WTC11 (cell line): ENCODE data around the gene ZNF366. TPM values are rescaled to one million over a fixed set of nuclear protein-coding genes. Genes with fewer than 3 reads are reported as not detected.

Experiments used
- ATAC-seq: fragments of 200-7000 bp; cut with Tn5 transposase; 2 replicates; pipeline ENCODE4 v1.10.0; 2021; ENCODE audit warnings: mild to moderate bottlenecking, moderate library complexity
- CTCF ChIA-PET: fragments of 300-600 bp; sonication (Branson Sonifier 250); formaldehyde crosslinking; loops from one replicate; lab custom pipeline; 2021; ENCODE audit warnings: antibody characterized with exemption; lab: Charles Lee
- POLR2A ChIA-PET: fragments of 350-600 bp; sonication (Branson Sonifier 250); formaldehyde crosslinking; loops from one replicate; lab custom pipeline; 2021; ENCODE audit warnings: antibody characterized with exemption; lab: Charles Lee
- DNase-seq: peaks from one replicate; pipeline ENCODE4 v3.0.0; 2021; ENCODE audit warnings: low spot score
- H3K27ac Mint-ChIP-seq: 2 replicates; pipeline ENCODE4 v1.8.0; 2021; ENCODE audit warnings: mixed read lengths
- H3K27me3 Mint-ChIP-seq: 2 replicates; pipeline ENCODE4 v1.8.0; 2021; ENCODE audit warnings: low read depth, mild to moderate bottlenecking, moderate library complexity, mixed read lengths
- H3K36me3 Mint-ChIP-seq: 2 replicates; pipeline ENCODE4 v1.8.0; 2021; ENCODE audit warnings: mixed read lengths
- H3K4me1 Mint-ChIP-seq: 2 replicates; pipeline ENCODE4 v1.8.0; 2022; ENCODE audit warnings: mixed read lengths
- H3K4me3 Mint-ChIP-seq: 2 replicates; pipeline ENCODE4 v1.8.0; 2021; ENCODE audit warnings: mild to moderate bottlenecking, moderate library complexity, mixed read lengths
- H3K9me3 Mint-ChIP-seq: 2 replicates; pipeline ENCODE4 v1.8.0; 2021; ENCODE audit warnings: mixed read lengths
- ATF1 ChIP-seq: sonication (generic); formaldehyde crosslinking; IDR thresholded peaks from 2 replicates; pipeline ENCODE4 v1.8.1; 2023; ENCODE audit warnings: mild to moderate bottlenecking, moderate library complexity, missing genetic modification reagents
- CREM ChIP-seq: sonication (generic); formaldehyde crosslinking; IDR thresholded peaks from 2 replicates; pipeline ENCODE4 v1.8.1; 2022; ENCODE audit warnings: mild to moderate bottlenecking, missing genetic modification reagents, moderate library complexity
- MYBL2 ChIP-seq: sonication (generic); formaldehyde crosslinking; IDR thresholded peaks from 2 replicates; pipeline ENCODE4 v1.8.1; 2023; ENCODE audit warnings: mild to moderate bottlenecking, moderate library complexity, missing genetic modification reagents
- NR3C1 ChIP-seq: sonication (generic); formaldehyde crosslinking; conservative IDR thresholded peaks from 2 replicates; pipeline ENCODE4 v1.8.1; 2023; ENCODE audit warnings: low read depth, mild to moderate bottlenecking, missing genetic modification reagents
- SMAD4 ChIP-seq: sonication (generic); formaldehyde crosslinking; IDR thresholded peaks from 2 replicates; pipeline ENCODE4 v1.8.0; 2022; ENCODE audit warnings: mild to moderate bottlenecking, missing genetic modification reagents
- ZBTB21 ChIP-seq: sonication (generic); formaldehyde crosslinking; IDR thresholded peaks from 2 replicates; pipeline ENCODE4 v1.8.1; 2023; ENCODE audit warnings: mild to moderate bottlenecking, missing genetic modification reagents, borderline replicate concordance
- ZNF121 ChIP-seq: sonication (generic); formaldehyde crosslinking; IDR thresholded peaks from 2 replicates; pipeline ENCODE4 v1.8.0; 2023; ENCODE audit warnings: missing genetic modification reagents
- ZNF219 ChIP-seq: sonication (generic); formaldehyde crosslinking; IDR thresholded peaks from 2 replicates; pipeline ENCODE4 v1.8.0; 2023; ENCODE audit warnings: missing genetic modification reagents, mild to moderate bottlenecking, borderline replicate concordance
- ZNF263 ChIP-seq: sonication (generic); formaldehyde crosslinking; IDR thresholded peaks from 2 replicates; pipeline ENCODE4 v1.8.1; 2022; ENCODE audit warnings: low read depth, mild to moderate bottlenecking, moderate library complexity, missing genetic modification reagents
- ZNF416 ChIP-seq: fragments of 250-450 bp; sonication (Bioruptor Pico); IDR thresholded peaks from 2 replicates; pipeline ENCODE4 v1.9.0; 2021; ENCODE audit warnings: mild to moderate bottlenecking, inconsistent platforms
- ZNF423 ChIP-seq: fragments of 250-450 bp; sonication (Bioruptor Pico); IDR thresholded peaks from 2 replicates; pipeline ENCODE4 v2.1.2; 2022; ENCODE audit warnings: mild to moderate bottlenecking, moderate library complexity
- ZNF671 ChIP-seq: fragments of 250-450 bp; sonication (Bioruptor Pico); IDR thresholded peaks from 2 replicates; pipeline ENCODE4 v1.8.0; 2021; ENCODE audit warnings: mild to moderate bottlenecking
- total RNA-seq: library from RNA; stranded (reverse); gene quantifications from 3 replicates; pipeline ENCODE4 v1.2.3, GENCODE V29; 2021
- TF ChIP-seq, protein P1 (sequence below): sonication (generic); formaldehyde crosslinking; IDR thresholded peaks from 2 replicates; pipeline ENCODE4 v1.8.1; 2023; ENCODE audit warnings: mild to moderate bottlenecking, moderate library complexity, missing genetic modification reagents
- TF ChIP-seq, protein P2 (sequence below): sonication (generic); formaldehyde crosslinking; IDR thresholded peaks from 2 replicates; pipeline ENCODE4 v1.8.1; 2023; ENCODE audit warnings: mild to moderate bottlenecking, missing genetic modification reagents
- TF ChIP-seq, protein P3 (sequence below): sonication (generic); formaldehyde crosslinking; conservative IDR thresholded peaks from 2 replicates; pipeline ENCODE4 v1.8.1; 2022; ENCODE audit warnings: mild to moderate bottlenecking, missing genetic modification reagents
- TF ChIP-seq, protein P4 (sequence below): sonication (generic); formaldehyde crosslinking; IDR thresholded peaks from 2 replicates; pipeline ENCODE4 v1.8.0; 2022; ENCODE audit warnings: mild to moderate bottlenecking, missing genetic modification reagents
- TF ChIP-seq, protein P5 (sequence below): sonication (generic); formaldehyde crosslinking; IDR thresholded peaks from 2 replicates; pipeline ENCODE4 v1.8.1; 2023; ENCODE audit warnings: mild to moderate bottlenecking, missing genetic modification reagents, moderate library complexity
- TF ChIP-seq, protein P6 (sequence below): sonication (generic); formaldehyde crosslinking; IDR thresholded peaks from 2 replicates; pipeline ENCODE4 v1.8.1; 2023; ENCODE audit warnings: mild to moderate bottlenecking, missing genetic modification reagents, borderline replicate concordance

ZNF366 gene
- total RNA-seq, 1 experiment from 2014 or later: not detected

DNA sequence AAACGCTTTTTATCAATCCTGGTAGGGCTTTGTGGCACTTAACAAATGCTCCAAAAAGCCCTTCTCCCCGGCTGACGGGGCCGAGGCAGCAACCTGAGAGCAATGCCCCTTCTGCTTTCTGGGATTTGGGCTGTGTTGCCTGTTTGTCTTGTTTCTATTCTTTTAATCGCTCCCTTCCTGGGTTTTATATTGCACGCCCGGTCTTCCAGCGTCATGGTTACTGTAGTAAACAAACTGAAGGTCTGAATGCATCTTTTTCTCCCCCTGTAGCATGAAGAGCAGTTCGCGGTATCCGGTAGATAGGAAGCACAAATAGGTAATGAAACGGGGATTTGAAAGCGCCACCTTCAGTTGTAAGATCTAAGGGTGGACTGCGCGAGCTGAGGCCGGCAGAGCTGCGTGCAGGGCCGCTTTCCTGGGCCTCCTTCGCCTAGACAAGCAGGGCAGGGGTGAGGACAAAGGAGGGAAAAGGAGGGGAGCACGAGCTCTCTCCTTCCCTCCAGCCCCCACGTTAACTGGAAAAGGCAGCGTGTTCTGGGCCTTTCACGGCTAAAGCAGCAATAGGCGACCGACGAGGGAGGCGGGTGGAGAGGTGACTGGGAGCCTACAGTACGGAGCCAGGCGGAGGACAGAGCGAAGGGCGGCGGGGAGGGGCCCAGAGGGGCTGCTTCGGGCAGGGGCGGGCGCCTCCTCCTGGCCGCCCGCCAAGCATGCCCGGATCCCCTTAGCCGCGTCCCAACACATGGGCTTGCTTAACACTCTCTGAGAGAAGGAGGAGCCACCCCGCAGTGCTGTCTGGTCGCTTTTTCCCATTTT is 49.3 kb upstream of the ZNF366 start (continued):
- TF ChIP-seq, protein P1, sequence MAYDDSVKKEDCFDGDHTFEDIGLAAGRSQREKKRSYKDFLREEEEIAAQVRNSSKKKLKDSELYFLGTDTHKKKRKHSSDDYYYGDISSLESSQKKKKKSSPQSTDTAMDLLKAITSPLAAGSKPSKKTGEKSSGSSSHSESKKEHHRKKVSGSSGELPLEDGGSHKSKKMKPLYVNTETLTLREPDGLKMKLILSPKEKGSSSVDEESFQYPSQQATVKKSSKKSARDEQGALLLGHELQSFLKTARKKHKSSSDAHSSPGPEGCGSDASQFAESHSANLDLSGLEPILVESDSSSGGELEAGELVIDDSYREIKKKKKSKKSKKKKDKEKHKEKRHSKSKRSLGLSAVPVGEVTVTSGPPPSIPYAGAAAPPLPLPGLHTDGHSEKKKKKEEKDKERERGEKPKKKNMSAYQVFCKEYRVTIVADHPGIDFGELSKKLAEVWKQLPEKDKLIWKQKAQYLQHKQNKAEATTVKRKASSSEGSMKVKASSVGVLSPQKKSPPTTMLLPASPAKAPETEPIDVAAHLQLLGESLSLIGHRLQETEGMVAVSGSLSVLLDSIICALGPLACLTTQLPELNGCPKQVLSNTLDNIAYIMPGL (CRISPR knock-in tag): peak; percentile 78
- no peak for TF ChIP-seq ZNF671 (CRISPR knock-in tag)

DNA sequence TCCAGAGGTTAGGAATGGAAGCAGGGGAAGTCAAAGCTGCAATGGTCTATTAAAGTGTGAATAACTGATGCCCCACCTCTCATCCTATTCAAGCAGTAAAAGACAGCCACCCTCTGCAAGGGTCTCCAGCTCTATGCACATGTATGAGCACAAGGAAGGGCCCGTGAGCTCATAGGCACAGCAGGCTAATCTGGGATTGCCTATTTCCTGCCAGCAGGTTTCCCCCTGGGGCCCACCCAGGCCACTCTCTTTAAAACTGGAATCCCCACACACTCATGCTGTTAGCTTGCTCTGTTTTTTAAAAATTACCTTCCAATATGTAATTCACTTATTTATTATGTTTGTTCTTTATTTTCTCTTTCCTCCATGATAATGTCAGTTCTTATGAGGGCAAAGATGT is 48.7 kb upstream of the ZNF366 start:
- H3K9me3 Mint-ChIP-seq: peaks cover 3% of the 10 kb centered on the region; the same call in 1 of the 2 replicates
- TF ChIP-seq, protein P2, sequence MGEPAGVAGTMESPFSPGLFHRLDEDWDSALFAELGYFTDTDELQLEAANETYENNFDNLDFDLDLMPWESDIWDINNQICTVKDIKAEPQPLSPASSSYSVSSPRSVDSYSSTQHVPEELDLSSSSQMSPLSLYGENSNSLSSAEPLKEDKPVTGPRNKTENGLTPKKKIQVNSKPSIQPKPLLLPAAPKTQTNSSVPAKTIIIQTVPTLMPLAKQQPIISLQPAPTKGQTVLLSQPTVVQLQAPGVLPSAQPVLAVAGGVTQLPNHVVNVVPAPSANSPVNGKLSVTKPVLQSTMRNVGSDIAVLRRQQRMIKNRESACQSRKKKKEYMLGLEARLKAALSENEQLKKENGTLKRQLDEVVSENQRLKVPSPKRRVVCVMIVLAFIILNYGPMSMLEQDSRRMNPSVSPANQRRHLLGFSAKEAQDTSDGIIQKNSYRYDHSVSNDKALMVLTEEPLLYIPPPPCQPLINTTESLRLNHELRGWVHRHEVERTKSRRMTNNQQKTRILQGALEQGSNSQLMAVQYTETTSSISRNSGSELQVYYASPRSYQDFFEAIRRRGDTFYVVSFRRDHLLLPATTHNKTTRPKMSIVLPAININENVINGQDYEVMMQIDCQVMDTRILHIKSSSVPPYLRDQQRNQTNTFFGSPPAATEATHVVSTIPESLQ: no peak
- TF ChIP-seq, protein P3, sequence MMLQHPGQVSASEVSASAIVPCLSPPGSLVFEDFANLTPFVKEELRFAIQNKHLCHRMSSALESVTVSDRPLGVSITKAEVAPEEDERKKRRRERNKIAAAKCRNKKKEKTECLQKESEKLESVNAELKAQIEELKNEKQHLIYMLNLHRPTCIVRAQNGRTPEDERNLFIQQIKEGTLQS (CRISPR knock-in tag): no peak
- no peak for TF ChIP-seq NR3C1 (CRISPR knock-in tag)
- TF ChIP-seq ZBTB21: no peak
- TF ChIP-seq, protein P4, sequence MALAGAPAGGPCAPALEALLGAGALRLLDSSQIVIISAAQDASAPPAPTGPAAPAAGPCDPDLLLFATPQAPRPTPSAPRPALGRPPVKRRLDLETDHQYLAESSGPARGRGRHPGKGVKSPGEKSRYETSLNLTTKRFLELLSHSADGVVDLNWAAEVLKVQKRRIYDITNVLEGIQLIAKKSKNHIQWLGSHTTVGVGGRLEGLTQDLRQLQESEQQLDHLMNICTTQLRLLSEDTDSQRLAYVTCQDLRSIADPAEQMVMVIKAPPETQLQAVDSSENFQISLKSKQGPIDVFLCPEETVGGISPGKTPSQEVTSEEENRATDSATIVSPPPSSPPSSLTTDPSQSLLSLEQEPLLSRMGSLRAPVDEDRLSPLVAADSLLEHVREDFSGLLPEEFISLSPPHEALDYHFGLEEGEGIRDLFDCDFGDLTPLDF: no peak
- TF ChIP-seq ATF1 (CRISPR knock-in tag): no peak
- TF ChIP-seq ZNF219: no peak
- no peak for TF ChIP-seq ZNF416 (CRISPR knock-in tag)
- no peak for TF ChIP-seq ZNF121 (CRISPR knock-in tag)
- no peak for TF ChIP-seq MYBL2 (CRISPR knock-in tag)
- TF ChIP-seq, protein P5, sequence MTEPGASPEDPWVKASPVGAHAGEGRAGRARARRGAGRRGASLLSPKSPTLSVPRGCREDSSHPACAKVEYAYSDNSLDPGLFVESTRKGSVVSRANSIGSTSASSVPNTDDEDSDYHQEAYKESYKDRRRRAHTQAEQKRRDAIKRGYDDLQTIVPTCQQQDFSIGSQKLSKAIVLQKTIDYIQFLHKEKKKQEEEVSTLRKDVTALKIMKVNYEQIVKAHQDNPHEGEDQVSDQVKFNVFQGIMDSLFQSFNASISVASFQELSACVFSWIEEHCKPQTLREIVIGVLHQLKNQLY (CRISPR knock-in tag): no peak
- TF ChIP-seq ZNF263 (CRISPR knock-in tag): no peak
- TF ChIP-seq, all 79 proteins: peak for 0
- ATAC-seq (peak; percentile 3; the same call in 1 of the 2 replicates), DNase-seq (no peak)
- H3K36me3 Mint-ChIP-seq: no peaks in the 10 kb centered on the region
- peak overlapping the region; percentile 95 for H3K27ac Mint-ChIP-seq
- ChIA-PET POLR2A (no interaction called here), CTCF (interaction anchor here (0.8 to 1.6 kb wide), 6 partner anchors 32 to 212 kb away, joined by 3 to 6 read pairs (median 4); no protein-coding TSS in a partner anchor)
- H3K4me3 Mint-ChIP-seq: peak overlapping the region; percentile 73
- H3K27me3 Mint-ChIP-seq: no peaks in the 10 kb centered on the region
- peaks cover 68% of the 10 kb centered on the region for H3K4me1 Mint-ChIP-seq

DNA sequence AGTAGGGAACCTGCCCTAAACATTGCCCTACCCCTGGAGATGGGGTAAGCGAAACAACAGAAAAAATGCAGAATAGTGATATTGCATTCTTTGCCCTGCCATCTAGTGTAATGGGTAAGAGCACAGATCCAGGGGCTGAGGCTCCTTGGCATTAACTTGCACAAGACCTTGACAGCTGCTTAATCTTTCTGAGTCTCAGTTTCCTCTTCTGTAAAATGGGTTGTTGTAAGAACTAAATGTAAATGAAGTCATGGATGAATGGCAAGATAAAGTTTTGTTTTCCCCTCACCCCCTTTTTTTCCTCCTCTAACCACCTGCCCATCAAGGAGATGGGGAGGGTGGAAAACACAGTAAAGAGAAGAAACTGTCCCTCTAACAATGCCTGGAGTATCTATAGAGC is 47.7 kb upstream of the ZNF366 start:
- H3K9me3 Mint-ChIP-seq: peaks cover 3% of the 10 kb centered on the region; the same call in 1 of the 2 replicates
- no peaks in the 10 kb centered on the region for H3K36me3 Mint-ChIP-seq
- no peak for ATAC-seq
- POLR2A ChIA-PET: no interaction called here
- no peak overlapping the region for H3K4me3 Mint-ChIP-seq
- CTCF ChIA-PET: no interaction called here
- H3K27ac Mint-ChIP-seq: no peak overlapping the region
- DNase-seq: no peak
- peaks cover 69% of the 10 kb centered on the region for H3K4me1 Mint-ChIP-seq
- no peaks in the 10 kb centered on the region for H3K27me3 Mint-ChIP-seq
- TF ChIP-seq SMAD4 (no peak), ZNF423 (CRISPR knock-in tag) (no peak), CREM (no peak)
- TF ChIP-seq, protein P6, sequence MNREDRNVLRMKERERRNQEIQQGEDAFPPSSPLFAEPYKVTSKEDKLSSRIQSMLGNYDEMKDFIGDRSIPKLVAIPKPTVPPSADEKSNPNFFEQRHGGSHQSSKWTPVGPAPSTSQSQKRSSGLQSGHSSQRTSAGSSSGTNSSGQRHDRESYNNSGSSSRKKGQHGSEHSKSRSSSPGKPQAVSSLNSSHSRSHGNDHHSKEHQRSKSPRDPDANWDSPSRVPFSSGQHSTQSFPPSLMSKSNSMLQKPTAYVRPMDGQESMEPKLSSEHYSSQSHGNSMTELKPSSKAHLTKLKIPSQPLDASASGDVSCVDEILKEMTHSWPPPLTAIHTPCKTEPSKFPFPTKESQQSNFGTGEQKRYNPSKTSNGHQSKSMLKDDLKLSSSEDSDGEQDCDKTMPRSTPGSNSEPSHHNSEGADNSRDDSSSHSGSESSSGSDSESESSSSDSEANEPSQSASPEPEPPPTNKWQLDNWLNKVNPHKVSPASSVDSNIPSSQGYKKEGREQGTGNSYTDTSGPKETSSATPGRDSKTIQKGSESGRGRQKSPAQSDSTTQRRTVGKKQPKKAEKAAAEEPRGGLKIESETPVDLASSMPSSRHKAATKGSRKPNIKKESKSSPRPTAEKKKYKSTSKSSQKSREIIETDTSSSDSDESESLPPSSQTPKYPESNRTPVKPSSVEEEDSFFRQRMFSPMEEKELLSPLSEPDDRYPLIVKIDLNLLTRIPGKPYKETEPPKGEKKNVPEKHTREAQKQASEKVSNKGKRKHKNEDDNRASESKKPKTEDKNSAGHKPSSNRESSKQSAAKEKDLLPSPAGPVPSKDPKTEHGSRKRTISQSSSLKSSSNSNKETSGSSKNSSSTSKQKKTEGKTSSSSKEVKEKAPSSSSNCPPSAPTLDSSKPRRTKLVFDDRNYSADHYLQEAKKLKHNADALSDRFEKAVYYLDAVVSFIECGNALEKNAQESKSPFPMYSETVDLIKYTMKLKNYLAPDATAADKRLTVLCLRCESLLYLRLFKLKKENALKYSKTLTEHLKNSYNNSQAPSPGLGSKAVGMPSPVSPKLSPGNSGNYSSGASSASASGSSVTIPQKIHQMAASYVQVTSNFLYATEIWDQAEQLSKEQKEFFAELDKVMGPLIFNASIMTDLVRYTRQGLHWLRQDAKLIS (CRISPR knock-in tag): no peak
